SHP77 treated with DMSO at 0.1 percent for 48 hours (cell line): ENCODE results near the gene RASSF6.
"Not testable (repeated sequence)": the region's sequence is repeated elsewhere in the genome, so short reads cannot be mapped to it uniquely, and the experiment has no call there.

Experiments
- DNase-seq: peaks from one replicate; lab custom pipeline; 2025; lab: John Stamatoyannopoulos, UW

RASSF6 gene

DNA sequence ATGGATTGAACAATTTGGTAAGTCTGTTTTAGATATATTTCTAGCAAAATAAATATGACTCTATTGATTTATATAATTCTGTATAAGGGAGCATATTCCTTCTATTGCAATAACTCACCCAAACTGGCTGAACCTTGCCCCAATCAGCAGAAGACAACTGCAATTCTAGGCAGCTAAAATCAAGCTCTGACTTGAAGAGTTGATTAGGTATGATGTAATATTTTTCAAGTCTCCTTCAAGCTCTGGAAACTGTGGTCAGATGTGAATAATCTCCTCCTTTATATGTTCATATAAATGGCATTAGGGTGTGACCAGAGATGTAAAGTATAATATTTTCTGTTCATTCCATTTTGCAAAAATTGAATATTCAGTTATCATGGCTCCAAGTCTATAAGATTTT lies 8.2 kb downstream of the RASSF6 start:
- DNase-seq: no peak

DNA sequence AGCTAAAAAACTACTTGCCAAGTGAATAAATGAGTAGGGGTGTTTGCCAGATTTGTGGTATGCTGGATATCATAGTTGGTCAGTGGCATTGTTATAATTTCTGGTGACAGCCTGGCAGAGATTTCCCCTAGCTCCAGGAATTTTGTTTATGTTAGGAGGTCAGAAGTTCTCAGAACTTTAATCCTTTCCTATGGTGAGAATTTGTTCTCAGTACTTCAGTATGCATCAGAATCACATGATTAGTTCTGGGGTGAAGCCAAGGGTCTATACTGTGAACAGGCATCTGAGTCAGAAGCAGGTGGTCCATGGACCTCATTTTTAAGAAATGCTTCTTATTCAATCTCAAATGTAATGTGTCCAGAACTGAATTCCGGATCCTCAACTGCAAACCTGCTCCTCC lies 10.5 kb downstream of the RASSF6 start:
- no peak for DNase-seq

DNA sequence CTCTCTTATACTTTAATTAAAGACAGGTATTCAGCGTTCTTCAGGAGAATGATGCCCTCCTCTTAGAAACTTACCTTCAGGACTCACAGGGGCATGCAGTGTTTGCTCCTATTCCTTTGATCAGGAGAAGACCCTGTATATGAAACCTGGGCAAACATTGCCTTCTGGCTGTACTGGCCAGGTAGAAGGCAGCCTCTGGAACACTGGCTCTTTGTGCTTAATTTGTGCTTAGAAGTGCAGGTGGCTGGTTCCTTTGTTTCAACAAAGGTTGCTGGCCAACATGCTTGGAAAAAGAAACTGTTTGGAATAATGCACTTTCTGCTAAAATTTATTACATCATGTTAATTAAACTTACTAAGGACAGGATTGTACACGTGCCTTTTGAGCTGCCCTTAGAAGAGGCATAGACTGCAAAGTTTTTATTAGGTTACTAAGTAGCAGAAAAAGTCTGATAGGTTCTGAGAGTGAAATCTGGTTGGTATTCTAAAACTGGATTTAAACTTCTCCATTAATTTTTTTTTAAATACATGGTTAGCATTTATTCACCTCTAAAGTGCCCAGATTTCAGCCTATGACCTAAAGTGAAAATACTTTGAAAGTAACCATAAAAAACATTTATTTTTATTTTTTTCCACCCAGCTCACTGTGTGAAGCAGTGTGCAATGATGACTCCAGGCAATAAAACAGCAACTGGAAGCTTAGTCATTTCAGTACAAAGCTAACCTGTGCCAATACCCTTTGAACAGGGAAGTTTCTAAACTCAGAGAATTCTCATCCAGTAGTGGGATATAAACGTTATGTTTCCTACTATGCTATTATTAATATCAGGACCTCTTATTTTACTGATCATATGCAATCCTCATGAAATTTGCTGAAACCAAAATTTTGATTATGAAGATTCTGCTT lies 11.3 kb downstream of the RASSF6 start:
- no peak for DNase-seq

DNA sequence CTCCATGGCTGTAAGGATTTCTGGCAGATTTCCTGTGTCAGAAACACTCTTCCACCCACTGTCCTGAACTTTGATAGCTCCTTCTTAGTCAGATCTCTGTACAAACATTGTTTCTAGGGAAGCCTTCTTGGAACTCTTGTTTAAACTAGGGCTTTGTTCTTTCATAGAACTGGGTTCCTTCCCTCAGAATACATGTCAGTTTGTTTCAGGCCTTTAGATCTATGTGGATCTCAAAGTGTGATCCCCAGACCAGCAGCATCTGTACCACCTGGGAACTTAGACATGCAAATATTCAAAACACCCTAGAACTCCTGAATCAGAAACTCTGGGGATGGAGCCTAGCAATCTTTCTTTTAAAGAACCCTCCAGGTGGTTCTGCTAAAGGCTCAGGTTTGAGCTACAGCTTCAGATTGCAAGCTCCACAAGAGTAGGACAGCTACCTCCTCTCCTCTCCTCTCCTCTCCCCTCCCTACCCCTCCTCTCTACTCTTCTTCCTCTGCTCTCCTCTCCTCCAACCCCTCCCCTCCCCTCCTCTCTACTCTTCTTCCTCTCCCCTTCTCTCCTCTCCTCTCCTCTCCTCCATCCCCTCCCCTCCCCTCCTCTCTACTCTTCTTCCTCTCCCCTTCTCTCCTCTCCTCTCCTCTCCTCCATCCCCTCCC lies 12.7 kb downstream of the RASSF6 start:
- no peak for DNase-seq

DNA sequence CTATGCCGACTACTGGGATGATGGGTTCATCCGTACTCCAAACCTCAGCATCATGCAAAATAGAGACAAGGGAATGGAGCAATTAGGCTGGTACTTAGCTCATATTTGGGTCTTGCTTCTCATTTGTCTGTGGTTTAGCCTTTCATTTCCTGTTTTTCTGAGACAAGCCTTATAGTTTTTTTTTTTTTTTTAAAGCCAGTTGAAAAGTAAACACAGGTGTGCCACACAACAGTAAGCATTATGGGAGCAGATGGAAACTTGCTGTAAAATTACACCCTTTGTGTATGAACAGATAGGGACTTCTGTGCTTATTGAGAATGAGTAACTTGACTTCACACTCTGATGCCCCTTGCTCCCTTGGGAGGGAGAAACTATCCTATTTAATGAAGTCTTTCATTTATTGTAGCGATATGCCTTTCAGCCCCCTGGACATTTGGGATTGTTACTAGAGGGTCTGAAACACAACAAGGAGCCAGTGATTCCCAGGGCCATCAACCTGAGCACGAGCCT lies 13.7 kb downstream of the RASSF6 start:
- DNase-seq: peak; percentile 44

DNA sequence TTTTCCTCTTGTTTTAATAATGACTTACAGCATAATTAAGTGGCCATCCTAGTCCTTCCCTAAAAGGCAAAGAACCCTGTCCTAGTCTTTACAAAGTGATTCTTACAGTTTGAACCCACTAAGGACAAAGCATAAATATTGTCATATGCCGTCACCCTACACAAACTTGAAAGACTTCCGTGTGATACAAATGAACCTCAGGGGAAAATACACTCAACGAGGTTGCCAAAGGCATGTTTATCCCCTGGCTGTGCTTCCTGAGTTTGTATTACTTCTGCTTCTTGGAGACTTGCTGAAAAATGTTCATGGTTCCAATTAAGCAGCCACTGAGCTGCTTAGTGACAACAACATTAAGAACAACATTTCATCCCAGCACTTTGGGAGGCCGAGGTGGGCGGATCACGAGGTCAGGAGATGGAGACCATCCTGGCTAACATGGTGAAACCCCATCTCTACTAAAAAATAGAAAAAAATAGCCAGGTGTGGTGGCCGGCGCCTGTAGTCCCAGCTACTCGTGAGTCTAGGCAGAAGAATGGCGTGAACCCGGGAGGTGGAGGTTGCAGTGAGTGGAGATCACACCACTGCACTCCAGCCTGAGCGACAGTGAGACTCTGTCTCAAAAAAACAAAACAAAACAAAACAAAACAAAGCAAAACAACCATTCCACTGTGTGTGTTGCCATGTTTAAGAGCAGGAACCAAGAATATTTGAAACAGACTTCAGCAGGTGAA lies 16.2 kb downstream of the RASSF6 start:
- no peak for DNase-seq

DNA sequence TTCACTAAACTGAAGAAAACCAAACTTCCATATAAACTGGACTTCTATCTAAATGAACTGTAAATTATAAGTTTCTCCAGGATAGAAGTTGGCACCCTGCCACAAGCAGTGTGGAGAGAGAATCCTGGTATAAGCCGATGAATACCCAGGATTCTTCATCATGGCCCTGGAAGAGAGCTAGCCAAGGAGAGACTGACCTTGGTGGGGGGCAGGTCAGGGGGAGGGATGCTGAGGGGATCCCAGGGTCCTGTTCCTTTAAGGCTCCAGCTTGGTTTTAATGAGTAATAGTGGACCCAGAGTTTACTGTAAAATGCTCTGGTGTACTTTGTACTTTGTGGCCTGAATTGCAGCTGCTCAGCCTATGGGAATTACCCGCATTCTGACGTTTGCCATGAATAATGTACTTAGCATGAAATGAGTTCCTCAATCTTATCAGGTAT lies 16.9 kb downstream of the RASSF6 start:
- no peak for DNase-seq

DNA sequence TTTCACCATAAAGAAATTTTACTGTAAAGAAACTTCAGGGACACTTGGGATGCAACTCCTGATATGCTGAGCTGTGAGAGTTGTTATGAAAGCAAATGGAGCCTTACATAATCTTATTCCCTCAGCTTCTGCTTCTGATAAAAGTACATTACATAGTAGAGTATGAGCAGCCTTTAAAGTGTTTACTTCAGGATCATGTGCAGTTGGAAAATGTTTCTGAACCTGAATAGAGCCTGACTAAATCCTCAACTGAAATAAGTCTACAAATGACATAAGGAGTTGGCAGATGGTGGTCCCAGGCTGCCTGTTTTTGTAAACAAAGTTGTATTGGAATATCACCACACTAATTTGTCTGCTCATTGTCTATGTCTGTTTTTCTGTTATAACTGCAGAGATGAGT lies 19.3 kb downstream of the RASSF6 start:
- no peak for DNase-seq

DNA sequence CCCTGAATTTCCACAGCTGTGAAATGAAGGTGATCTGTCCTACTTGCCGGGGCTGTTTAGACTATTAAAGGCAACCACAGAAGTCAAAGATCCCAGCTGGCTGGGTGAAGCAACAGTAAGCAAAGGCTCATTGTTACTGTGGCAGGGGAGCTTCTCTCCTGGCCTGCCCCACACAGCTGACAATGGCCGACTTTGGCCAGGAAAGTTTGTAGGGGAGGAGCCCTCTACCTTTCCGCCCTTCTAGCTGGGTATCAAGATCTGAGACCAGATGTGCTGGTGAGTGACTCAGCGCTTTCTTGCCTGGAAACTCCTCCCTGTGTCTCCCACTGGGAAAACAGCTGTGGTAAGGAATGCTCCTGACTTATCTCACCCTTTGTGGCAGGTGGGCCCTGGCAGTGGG lies 21.1 kb downstream of the RASSF6 start:
- no peak for DNase-seq

DNA sequence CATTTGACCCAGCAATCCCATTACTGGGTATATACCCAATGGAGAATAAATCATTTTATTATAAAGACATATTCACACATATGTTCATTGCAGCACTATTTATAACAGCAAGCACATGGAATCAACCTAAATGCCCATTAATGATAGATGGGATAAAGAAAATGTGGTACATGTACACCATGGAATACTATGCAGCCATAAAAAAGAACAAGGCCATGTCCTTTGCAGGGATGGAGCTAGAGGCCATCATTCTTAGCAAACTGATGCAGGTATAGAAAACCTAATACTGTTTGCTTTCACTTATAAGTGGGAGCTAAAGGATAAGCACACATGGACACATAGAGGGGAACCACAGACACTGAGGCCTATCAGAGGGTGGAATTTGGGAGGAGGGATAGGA lies 22.6 kb downstream of the RASSF6 start:
- no peak for DNase-seq

DNA sequence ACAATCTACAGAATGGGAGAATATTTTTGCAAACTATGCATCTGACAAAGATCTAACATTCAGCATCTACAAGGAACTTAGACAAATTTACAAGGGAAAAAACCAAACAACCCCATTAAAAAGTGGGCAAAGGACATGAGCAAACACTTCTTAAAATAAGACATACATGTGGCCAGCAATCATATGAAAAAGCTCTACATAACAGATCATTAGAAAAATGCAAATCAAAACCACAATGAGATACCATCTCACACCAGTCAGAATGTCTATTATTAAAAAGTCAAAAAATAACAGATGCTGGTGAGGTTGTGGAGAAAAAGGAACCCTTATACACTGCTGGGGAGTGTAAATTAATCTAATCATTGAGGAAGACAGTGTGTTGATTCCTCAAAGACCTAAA lies 23.1 kb downstream of the RASSF6 start:
- DNase-seq: not testable (repeated sequence)

DNA sequence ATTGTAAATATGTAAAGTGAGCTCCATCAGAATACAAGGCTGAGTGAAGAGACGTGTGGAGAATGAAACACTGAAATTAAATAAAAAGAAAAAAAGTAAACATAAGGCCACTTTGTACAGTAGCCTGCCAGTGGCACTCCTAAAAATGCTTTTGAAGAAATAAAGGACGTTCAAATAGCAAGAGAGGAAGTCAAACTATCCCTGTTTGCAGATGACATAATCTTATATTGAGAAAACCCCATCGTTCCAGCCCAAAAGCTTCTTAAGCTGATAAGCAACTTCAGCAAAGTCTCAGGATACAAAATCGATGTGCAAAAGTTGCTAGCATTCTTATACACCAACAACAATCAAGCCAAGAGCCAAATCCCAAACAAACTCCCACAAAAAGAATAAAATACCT lies 24.2 kb downstream of the RASSF6 start:
- DNase-seq: no peak

DNA sequence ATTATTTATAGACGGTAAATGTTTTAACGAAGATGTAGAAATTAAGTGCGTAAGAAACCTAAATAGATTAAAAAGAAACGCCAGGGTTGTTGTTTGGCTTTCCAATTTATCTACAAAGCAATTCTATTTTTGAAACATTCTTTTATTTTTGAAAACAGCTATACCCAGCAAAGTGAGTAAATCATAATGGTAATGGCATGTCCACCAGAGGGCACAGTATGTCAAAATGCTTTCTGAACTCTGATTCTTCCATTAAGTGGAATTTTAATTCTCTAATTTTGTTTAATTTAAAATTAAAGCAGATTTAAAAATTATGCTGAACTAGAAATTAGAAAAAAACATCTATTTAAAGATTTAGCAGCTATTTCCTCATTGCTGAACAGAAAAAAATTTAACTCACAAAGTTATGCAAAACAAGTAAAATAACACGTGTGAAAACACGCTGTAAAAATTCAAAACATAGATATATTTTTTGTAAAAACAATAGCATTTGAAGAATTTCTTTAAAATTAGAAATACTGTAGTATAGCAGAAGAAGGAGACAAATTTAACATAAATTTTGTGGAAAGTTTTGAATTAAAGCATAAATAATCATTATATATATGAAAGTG lies 26.5 kb downstream of the RASSF6 start:
- no peak for DNase-seq

DNA sequence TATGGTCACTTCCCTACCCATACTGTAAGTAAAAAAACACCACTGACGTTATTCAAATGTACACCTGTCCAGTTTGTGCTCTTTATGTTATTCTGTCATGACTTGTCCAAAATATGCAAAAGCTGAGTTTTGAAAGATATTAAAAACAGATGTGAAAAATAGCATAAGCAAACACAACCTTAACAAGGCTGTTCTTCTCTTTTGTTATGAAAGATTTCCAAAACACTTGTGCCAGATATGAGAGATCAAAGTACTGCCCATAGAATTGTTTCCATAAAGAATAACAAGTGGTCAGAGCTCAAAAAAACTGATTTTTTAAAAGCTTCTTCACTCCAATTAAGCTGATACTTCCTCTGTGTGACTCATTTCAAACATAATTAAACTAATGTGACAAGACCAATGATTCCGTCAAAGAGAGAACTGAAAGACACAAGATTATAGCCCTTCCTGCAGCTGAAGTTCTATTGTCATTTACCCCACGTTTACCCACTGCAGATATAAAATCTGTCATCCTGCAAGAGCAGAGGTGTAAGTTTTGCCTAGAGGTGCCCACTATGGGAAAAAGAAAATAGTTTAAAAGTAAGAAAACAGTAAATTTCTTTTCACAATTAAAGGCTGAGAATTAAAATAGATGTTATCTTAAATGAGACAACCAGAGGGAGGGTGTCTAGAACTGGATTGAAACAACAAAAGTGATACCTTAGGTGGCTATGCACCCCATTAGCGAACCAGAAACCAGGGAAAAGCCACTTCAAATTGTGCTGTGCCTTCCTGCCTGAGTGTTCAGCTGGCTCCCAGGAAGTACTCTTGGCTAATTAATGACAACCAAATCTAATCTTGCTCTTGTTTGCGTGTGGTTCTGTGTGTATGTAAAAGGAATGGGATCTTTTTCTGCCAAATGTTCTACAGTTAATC lies 30.1 kb downstream of the RASSF6 start:
- DNase-seq: peak; percentile 31

DNA sequence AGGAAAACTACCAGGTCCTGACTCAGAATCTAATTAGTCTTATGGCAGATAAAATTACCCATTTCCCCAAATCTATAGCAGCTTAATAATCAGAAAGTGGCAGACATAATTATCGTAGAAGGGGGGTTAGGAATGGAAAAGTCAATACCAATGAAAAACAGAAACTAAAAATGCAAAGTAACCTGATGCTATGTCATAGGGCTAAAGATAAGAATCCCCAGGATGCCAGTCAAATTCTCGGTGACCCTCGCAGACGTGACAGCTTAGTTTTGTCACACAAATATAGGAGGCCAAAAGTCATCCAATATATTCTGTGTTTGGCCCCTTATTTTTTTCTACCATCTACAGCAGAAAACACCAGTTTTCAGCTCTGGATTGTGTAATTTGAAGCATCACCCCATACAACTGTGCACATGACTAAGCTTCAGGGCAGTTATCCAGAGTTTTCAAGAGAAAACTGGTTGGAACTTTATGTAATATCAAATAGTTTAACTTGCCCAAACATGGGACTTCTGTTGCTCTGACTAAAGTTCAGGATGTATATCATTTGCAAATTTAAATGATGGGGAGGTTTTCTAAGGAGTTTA lies 30.9 kb downstream of the RASSF6 start:
- DNase-seq: no peak

DNA sequence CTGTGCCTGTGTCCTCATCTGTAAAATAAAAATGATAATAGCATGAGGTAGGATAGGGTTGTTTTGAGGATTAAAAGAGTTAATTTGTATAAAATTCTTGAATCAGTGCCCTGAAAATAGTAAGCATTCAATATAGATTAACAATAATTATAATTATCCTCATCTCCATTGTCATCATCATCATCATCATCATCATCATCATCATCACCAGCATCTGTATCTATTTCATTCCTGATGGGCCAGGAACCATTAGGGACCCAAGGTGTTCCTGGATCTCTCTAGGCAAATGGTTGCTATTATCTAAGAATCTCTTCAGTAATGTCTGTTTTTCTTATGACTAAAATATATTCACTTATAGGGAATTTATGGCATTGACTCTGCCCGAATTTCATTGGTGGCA lies 31.6 kb downstream of the RASSF6 start:
- DNase-seq: no peak

DNA sequence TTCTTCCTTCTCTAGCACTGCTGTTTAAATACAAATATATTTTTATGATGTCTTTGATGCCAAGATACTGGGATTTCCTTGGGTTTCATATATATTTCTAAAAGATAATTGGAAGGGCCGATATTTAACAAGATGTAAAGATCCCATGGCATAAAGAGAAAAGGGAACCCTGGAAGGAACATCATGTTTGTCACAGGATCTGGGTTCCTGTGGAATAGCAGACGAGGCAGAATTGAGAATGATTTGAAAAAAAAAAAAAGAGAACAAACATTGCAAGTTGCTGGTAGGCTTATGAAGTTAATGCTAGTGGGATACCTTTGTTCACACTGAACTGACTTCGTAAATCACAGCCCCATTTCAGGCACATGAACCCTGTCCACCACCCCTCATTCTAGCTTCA lies 33.6 kb downstream of the RASSF6 start:
- DNase-seq: no peak

DNA sequence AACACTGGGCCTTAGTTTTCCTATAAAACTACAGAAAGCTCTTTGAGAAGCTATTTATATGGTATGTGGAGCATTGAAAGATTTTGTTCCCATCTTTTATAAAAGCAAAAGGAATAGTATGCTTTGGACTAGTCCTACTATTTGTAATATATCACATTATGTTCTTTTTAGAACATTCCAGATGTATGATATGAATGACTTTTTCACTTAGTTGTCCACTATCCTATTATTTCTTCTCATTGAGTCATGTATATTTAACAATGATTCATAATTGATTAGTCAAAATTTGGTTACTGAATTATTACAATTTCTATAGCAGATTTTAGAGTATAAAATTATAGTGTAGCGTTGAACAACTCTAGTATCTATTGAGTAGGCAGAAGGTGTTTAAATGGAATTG lies 34.2 kb downstream of the RASSF6 start:
- no peak for DNase-seq

DNA sequence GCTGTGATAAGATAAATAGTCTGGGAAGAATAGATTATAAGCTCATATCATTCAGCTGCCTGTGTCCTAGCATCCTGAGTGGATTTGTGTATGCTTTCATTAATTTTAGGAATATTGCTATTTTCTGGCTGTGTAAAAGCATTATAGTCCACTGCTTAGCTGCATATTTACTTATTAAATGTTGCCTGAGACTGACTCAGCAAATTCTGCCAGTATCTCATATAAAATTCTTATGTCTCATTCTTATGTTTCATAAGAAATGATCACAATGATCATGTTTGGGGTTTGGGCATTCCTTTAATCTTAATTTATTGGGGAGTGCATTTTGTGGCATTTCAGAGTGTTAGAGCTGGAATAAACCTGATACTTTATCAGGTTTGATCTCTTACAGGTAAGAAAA lies 34.9 kb downstream of the RASSF6 start:
- no peak for DNase-seq

DNA sequence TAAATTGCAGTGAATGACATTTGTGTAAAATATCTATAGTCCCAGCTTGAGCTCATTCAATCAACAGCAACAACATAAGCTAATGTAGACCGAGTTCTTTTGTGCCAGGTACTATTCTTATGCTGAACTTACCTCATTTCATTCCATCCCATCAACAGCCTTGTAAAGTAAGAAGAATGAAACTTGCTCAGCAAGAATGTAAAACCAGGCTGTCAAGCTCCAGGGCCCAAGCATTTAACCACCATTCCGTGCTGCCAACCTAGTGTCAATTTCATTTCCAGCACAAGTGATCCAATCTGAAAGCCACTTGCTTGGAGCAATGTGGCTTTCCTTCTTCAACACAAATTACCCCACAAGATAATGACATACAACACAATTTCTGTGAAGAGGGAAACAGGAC lies 36.6 kb downstream of the RASSF6 start:
- no peak for DNase-seq

DNA sequence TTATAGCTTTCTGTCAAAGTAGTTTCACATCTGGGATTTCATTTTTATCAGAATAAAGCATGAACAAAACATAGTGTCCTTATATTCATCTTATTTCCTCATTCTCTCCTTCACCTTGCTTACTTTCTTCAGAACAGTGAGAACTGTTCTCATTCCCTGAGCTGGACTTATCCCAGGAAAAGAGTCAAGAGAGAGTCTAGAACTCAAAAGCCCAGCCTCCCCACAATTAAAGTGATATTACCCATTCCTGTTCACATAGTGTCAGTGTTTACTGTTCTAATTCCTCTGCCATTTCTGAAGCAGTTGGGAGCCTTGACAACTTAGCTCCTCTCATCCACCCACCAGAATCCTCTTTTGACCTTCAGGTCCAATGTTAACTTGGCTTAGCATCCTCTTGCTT lies 42.9 kb downstream of the RASSF6 start:
- no peak for DNase-seq
